ENCODE data around the gene TTF2. TPM values are rescaled to one million over a fixed set of nuclear protein-coding genes. Genes with fewer than 3 reads are reported as not detected.

Gene TTF2
- total RNA-seq (2014; rRNA removed; shearing (Covaris generic)): 64.6 and 81.2 TPM in 2 replicates

- Histone ChIP-seq H3K4me3 (ENCODE audit: insufficient read depth, low read depth, low read length) (peak within 1 kb of the TSS; percentile 84), H3K36me3 (replicated peaks; ENCODE audit: control insufficient read depth, insufficient read depth, low read length) (no peaks in the 10 kb centered on the region; the same call in 1 of the 2 replicates), H3K27me3 (ENCODE audit: control insufficient read depth, insufficient read depth, low read length) (no peaks in the 10 kb centered on the region)
- DNase-seq: peak; percentile 96
These were observed at the start of gene TTF2 for GRCh38 chr1:117059678-117060440. Gene TTF2 (plus strand): TSS chr1:117060326. CDS start chr1:117060347, 21 bp downstream.

GRCh38 chr1:117011334-117011733 is 48.8 kb upstream of the TTF2 start:
- DNase-seq: no peak
- Histone ChIP-seq H3K27me3 (ENCODE audit: control insufficient read depth, insufficient read depth, low read length) (no peaks in the 10 kb centered on the region), H3K36me3 (replicated peaks; ENCODE audit: control insufficient read depth, insufficient read depth, low read length) (no peaks in the 10 kb centered on the region), H3K4me3 (ENCODE audit: insufficient read depth, low read depth, low read length) (no peak overlapping the region)

GRCh38 chr1:117013309-117013858 is 46.7 kb upstream of the TTF2 start:
- Histone ChIP-seq H3K4me3 (ENCODE audit: insufficient read depth, low read depth, low read length) (no peak overlapping the region), H3K27me3 (ENCODE audit: control insufficient read depth, insufficient read depth, low read length) (no peaks in the 10 kb centered on the region), H3K36me3 (replicated peaks; ENCODE audit: control insufficient read depth, insufficient read depth, low read length) (no peaks in the 10 kb centered on the region)
- DNase-seq: no peak

GRCh38 chr1:117014209-117014608 is 45.9 kb upstream of the TTF2 start:
- no peaks in the 10 kb centered on the region for H3K36me3 ChIP-seq (replicated peaks; ENCODE audit: control insufficient read depth, insufficient read depth, low read length)
- H3K27me3 ChIP-seq (ENCODE audit: control insufficient read depth, insufficient read depth, low read length): no peaks in the 10 kb centered on the region
- no peak overlapping the region for H3K4me3 ChIP-seq (ENCODE audit: insufficient read depth, low read depth, low read length)
- no peak for DNase-seq

GRCh38 chr1:117015724-117016123 is 44.4 kb upstream of the TTF2 start:
- Histone ChIP-seq H3K4me3 (ENCODE audit: insufficient read depth, low read depth, low read length) (no peak overlapping the region), H3K36me3 (replicated peaks; ENCODE audit: control insufficient read depth, insufficient read depth, low read length) (no peaks in the 10 kb centered on the region), H3K27me3 (ENCODE audit: control insufficient read depth, insufficient read depth, low read length) (no peaks in the 10 kb centered on the region)
- DNase-seq: no peak

- H3K4me3 ChIP-seq (ENCODE audit: insufficient read depth, low read depth, low read length): no peak overlapping the region
- no peak for DNase-seq
- no peaks in the 10 kb centered on the region for H3K27me3 ChIP-seq (ENCODE audit: control insufficient read depth, insufficient read depth, low read length)
- no peaks in the 10 kb centered on the region for H3K36me3 ChIP-seq (replicated peaks; ENCODE audit: control insufficient read depth, insufficient read depth, low read length)
These were observed 43.1 kb upstream of the TTF2 start for GRCh38 chr1:117017062-117017461.

- H3K27me3 ChIP-seq (ENCODE audit: control insufficient read depth, insufficient read depth, low read length): no peaks in the 10 kb centered on the region
- no peak for DNase-seq
These were observed 42.5 kb upstream of the TTF2 start for GRCh38 chr1:117017648-117018047.

GRCh38 chr1:117020526-117021156 is 39.5 kb upstream of the TTF2 start:
- no peaks in the 10 kb centered on the region for H3K36me3 ChIP-seq (replicated peaks; ENCODE audit: control insufficient read depth, insufficient read depth, low read length)
- no peak overlapping the region for H3K4me3 ChIP-seq (ENCODE audit: insufficient read depth, low read depth, low read length)
- no peaks in the 10 kb centered on the region for H3K27me3 ChIP-seq (ENCODE audit: control insufficient read depth, insufficient read depth, low read length)
- DNase-seq: no peak

More at GRCh38 chr1:117017648-117018047, 42.5 kb upstream of the TTF2 start:
- Histone ChIP-seq H3K36me3 (replicated peaks; ENCODE audit: control insufficient read depth, insufficient read depth, low read length) (no peaks in the 10 kb centered on the region), H3K4me3 (ENCODE audit: insufficient read depth, low read depth, low read length) (no peak overlapping the region)

- H3K27me3 ChIP-seq (ENCODE audit: control insufficient read depth, insufficient read depth, low read length): no peaks in the 10 kb centered on the region
- DNase-seq: no peak
- H3K4me3 ChIP-seq (ENCODE audit: insufficient read depth, low read depth, low read length): no peak overlapping the region
- H3K36me3 ChIP-seq (replicated peaks; ENCODE audit: control insufficient read depth, insufficient read depth, low read length): no peaks in the 10 kb centered on the region
These were observed 38.0 kb upstream of the TTF2 start for GRCh38 chr1:117022114-117022513.

- no peak for DNase-seq
- Histone ChIP-seq H3K27me3 (ENCODE audit: control insufficient read depth, insufficient read depth, low read length) (no peaks in the 10 kb centered on the region), H3K4me3 (ENCODE audit: insufficient read depth, low read depth, low read length) (no peak overlapping the region), H3K36me3 (replicated peaks; ENCODE audit: control insufficient read depth, insufficient read depth, low read length) (no peaks in the 10 kb centered on the region)
These were observed 34.6 kb upstream of the TTF2 start for GRCh38 chr1:117025568-117025967.

GRCh38 chr1:117026361-117026760 is 33.8 kb upstream of the TTF2 start:
- DNase-seq: no peak
- no peaks in the 10 kb centered on the region for H3K27me3 ChIP-seq (ENCODE audit: control insufficient read depth, insufficient read depth, low read length)
- H3K4me3 ChIP-seq (ENCODE audit: insufficient read depth, low read depth, low read length): no peak overlapping the region
- H3K36me3 ChIP-seq (replicated peaks; ENCODE audit: control insufficient read depth, insufficient read depth, low read length): no peaks in the 10 kb centered on the region

GRCh38 chr1:117029685-117030084 is 30.4 kb upstream of the TTF2 start:
- DNase-seq: no peak
- Histone ChIP-seq H3K36me3 (replicated peaks; ENCODE audit: control insufficient read depth, insufficient read depth, low read length) (no peaks in the 10 kb centered on the region), H3K27me3 (ENCODE audit: control insufficient read depth, insufficient read depth, low read length) (no peaks in the 10 kb centered on the region), H3K4me3 (ENCODE audit: insufficient read depth, low read depth, low read length) (no peak overlapping the region)

- Histone ChIP-seq H3K4me3 (ENCODE audit: insufficient read depth, low read depth, low read length) (no peak overlapping the region), H3K36me3 (replicated peaks; ENCODE audit: control insufficient read depth, insufficient read depth, low read length) (no peaks in the 10 kb centered on the region), H3K27me3 (ENCODE audit: control insufficient read depth, insufficient read depth, low read length) (no peaks in the 10 kb centered on the region)
- no peak for DNase-seq
These were observed 29.8 kb upstream of the TTF2 start for GRCh38 chr1:117030271-117030877.

GRCh38 chr1:117032266-117032665 is 27.9 kb upstream of the TTF2 start:
- no peaks in the 10 kb centered on the region for H3K36me3 ChIP-seq (replicated peaks; ENCODE audit: control insufficient read depth, insufficient read depth, low read length)
- no peak overlapping the region for H3K4me3 ChIP-seq (ENCODE audit: insufficient read depth, low read depth, low read length)
- H3K27me3 ChIP-seq (ENCODE audit: control insufficient read depth, insufficient read depth, low read length): no peaks in the 10 kb centered on the region
- no peak for DNase-seq

All from H7 (cell line).